ENCODE data around the gene ELAC2. TPM values are rescaled to one million over a fixed set of nuclear protein-coding genes. Genes with fewer than 3 reads are reported as not detected.

Gene ELAC2
- total and polyA plus RNA-seq, 2 donors (not counting 1 experiment from before 2014, with no cell fraction given), result 58.1 to 79.4 TPM

DNA sequence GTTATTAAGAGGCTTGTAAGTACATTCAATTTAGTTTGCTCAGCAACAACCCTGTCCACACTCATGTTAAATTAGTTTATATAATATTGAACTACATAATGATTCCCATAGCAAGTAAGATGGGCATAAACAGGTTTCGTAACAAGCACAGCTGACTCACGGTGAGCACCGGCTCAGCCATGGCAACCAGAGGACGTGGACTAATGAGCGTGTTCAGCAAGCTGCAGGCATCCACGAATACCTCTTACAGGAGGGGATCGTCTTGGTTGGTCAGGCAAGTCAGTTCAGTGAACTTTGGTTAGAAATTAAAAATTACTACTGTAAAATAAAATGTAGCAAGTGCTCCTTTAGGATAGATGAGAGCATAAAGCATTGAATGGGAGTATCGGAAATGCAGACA is 58.4 kb downstream of the ELAC2 start:
- Histone ChIP-seq H3K4me3 (ENCODE audit: control extremely low read depth in 1 of 5, extremely low read depth in 1 of 5, insufficient read depth in 1 of 5, low read depth in 2 of 5, low read length in 4 of 5) (no peak overlapping the region), H3K9me3 (ENCODE audit: control extremely low read depth in 1 of 3, control insufficient read depth in 2 of 3, insufficient read depth in 1 of 3, low read length in 2 of 3) (peaks cover 0 to 13% (median 2%) of the 10 kb centered on the region in 3 donors), H2AFZ (ENCODE audit: insufficient read depth, low read depth, low read length, poor library complexity, severe bottlenecking) (no peak overlapping the region), H3K79me2 (ENCODE audit: control insufficient read depth, insufficient read depth, low read length) (no peaks in the 10 kb centered on the region), H4K20me1 (ENCODE audit: control insufficient read depth, insufficient read depth, low read length, poor library complexity, severe bottlenecking) (no peaks in the 10 kb centered on the region), H3K36me3 (replicated peaks in 1 of 2; ENCODE audit: control extremely low read depth in 1 of 2, control insufficient read depth in 1 of 2, extremely low read depth in 1 of 2, insufficient read depth in 2 of 2, low read length in 1 of 2) (no peaks in the 10 kb centered on the region), H3K4me1 (ENCODE audit: control insufficient read depth in 2 of 2, insufficient read depth in 2 of 2, low read length in 2 of 2) (no peaks in the 10 kb centered on the region), H3K9ac (ENCODE audit: low read length) (no peak overlapping the region), H3K4me2 (replicated peaks; ENCODE audit: low read depth, low read length, poor library complexity, severe bottlenecking) (no peak overlapping the region), H3K27ac (ENCODE audit: low read length in 2 of 2) (no peak overlapping the region), H3K27me3 (replicated peaks in 1 of 4; ENCODE audit: control extremely low read depth in 1 of 4, control insufficient read depth in 3 of 4, insufficient read depth in 4 of 4, low read length in 3 of 4) (no peaks in the 10 kb centered on the region)
- ChIA-PET CTCF (no interaction called here), POLR2A (no interaction called here)
- 91% methylated on average over 7 of the region's 8 CpGs for WGBS (ENCODE audit: insufficient coverage)
- intact Hi-C loops (cut with micrococcal nuclease), result no loop called here
- Mint-ChIP-seq H3K27ac (no peak overlapping the region), H3K4me3 (no peak overlapping the region), H3K27me3 (no peaks in the 10 kb centered on the region), H3K4me1 (peaks cover 1% of the 10 kb centered on the region), H3K9me3 (ENCODE audit: insufficient read depth) (peaks cover 3% of the 10 kb centered on the region)
- TF ChIP-seq EZH2 (IDR thresholded peaks at IDR 0.05; ENCODE audit: borderline replicate concordance, insufficient read depth, low read depth, low read length, poor library complexity, severe bottlenecking), result no peak
- TF ChIP-seq, protein P1, sequence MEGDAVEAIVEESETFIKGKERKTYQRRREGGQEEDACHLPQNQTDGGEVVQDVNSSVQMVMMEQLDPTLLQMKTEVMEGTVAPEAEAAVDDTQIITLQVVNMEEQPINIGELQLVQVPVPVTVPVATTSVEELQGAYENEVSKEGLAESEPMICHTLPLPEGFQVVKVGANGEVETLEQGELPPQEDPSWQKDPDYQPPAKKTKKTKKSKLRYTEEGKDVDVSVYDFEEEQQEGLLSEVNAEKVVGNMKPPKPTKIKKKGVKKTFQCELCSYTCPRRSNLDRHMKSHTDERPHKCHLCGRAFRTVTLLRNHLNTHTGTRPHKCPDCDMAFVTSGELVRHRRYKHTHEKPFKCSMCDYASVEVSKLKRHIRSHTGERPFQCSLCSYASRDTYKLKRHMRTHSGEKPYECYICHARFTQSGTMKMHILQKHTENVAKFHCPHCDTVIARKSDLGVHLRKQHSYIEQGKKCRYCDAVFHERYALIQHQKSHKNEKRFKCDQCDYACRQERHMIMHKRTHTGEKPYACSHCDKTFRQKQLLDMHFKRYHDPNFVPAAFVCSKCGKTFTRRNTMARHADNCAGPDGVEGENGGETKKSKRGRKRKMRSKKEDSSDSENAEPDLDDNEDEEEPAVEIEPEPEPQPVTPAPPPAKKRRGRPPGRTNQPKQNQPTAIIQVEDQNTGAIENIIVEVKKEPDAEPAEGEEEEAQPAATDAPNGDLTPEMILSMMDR (IDR thresholded peaks at IDR 0.05), result no peak
- ATAC-seq (ENCODE audit: low read depth), result no peak
- DNase-seq, result no peak

DNA sequence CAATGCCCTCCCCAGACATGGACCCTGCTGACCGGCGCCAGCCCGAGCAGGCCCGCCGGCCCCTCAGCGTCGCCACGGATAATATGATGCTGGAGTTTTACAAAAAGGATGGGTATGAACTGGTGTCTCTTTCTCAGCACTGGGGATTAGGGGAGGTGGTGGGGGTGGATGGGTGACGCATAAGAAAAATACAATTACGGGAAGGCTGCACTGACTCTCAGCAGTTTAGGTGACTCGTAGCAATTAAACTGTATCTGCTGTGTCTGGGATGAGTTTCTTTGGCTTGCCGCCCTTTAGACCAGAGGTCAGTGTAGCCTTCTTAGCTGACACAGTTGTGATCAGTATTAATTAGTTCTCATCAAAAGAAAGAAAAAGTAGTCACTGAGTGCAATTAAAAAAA is 59.0 kb downstream of the ELAC2 start:
- H3K27ac ChIP-seq (ENCODE audit: low read length in 2 of 2), result no peak overlapping the region
- POLR2A ChIA-PET, result no interaction called here
- DNase-seq, result no peak
- H3K9me3 Mint-ChIP-seq (ENCODE audit: insufficient read depth), result peaks cover 3% of the 10 kb centered on the region
- no peaks in the 10 kb centered on the region for H3K27me3 ChIP-seq (replicated peaks in 1 of 4; ENCODE audit: control extremely low read depth in 1 of 4, control insufficient read depth in 3 of 4, insufficient read depth in 4 of 4, low read length in 3 of 4)
- peaks cover 1% of the 10 kb centered on the region for H3K4me1 Mint-ChIP-seq
- no peak for TF ChIP-seq EZH2 (IDR thresholded peaks at IDR 0.05; ENCODE audit: borderline replicate concordance, insufficient read depth, low read depth, low read length, poor library complexity, severe bottlenecking)
- TF ChIP-seq, protein P1 (IDR thresholded peaks at IDR 0.05), result no peak
- no peak overlapping the region for H3K4me2 ChIP-seq (replicated peaks; ENCODE audit: low read depth, low read length, poor library complexity, severe bottlenecking)
- ATAC-seq (ENCODE audit: low read depth), result no peak
- WGBS (ENCODE audit: insufficient coverage), result 97% methylated on average over 4 of the region's 12 CpGs
- H3K9me3 ChIP-seq (ENCODE audit: control extremely low read depth in 1 of 3, control insufficient read depth in 2 of 3, insufficient read depth in 1 of 3, low read length in 2 of 3), result peaks cover 0 to 17% (median 2%) of the 10 kb centered on the region in 3 donors
- no peak overlapping the region for H3K9ac ChIP-seq (ENCODE audit: low read length)
- no peaks in the 10 kb centered on the region for H4K20me1 ChIP-seq (ENCODE audit: control insufficient read depth, insufficient read depth, low read length, poor library complexity, severe bottlenecking)
- intact Hi-C loops (cut with micrococcal nuclease), result no loop called here
- H3K36me3 ChIP-seq (replicated peaks in 1 of 2; ENCODE audit: control extremely low read depth in 1 of 2, control insufficient read depth in 1 of 2, extremely low read depth in 1 of 2, insufficient read depth in 2 of 2, low read length in 1 of 2), result no peaks in the 10 kb centered on the region
- no peak overlapping the region for H3K4me3 Mint-ChIP-seq
- H3K4me3 ChIP-seq (ENCODE audit: control extremely low read depth in 1 of 5, extremely low read depth in 1 of 5, insufficient read depth in 1 of 5, low read depth in 2 of 5, low read length in 4 of 5), result no peak overlapping the region
- H3K27me3 Mint-ChIP-seq, result no peaks in the 10 kb centered on the region
- no peaks in the 10 kb centered on the region for H3K79me2 ChIP-seq (ENCODE audit: control insufficient read depth, insufficient read depth, low read length)
- CTCF ChIA-PET, result no interaction called here
- H3K27ac Mint-ChIP-seq, result no peak overlapping the region
- no peaks in the 10 kb centered on the region for H3K4me1 ChIP-seq (ENCODE audit: control insufficient read depth in 2 of 2, insufficient read depth in 2 of 2, low read length in 2 of 2)
- H2AFZ ChIP-seq (ENCODE audit: insufficient read depth, low read depth, low read length, poor library complexity, severe bottlenecking), result no peak overlapping the region

Measured in B cell (primary cell).